Suprapubic skin (tissue), 3 donors: ENCODE data around the gene SLC36A3.

Source experiments
- CTCF ChIP-seq, 2 donors: fragments of 200-600 bp in 1 of 2; fragments of 450-650 bp in 1 of 2; sonication (generic) in 1 of 2; IDR thresholded peaks; one replicate each; pipeline ENCODE4 v1.5.1; 2016 to 2019; ENCODE audit warnings: antibody characterized with exemption in 2 of 2, mild to moderate bottlenecking in 1 of 2, moderate library complexity in 1 of 2
- POLR2AphosphoS5 ChIP-seq, 3 donors: sonication (generic); formaldehyde crosslinking; IDR thresholded peaks; one replicate each; pipeline ENCODE4 v1.6.1; 2017; ENCODE audit warnings: antibody characterized with exemption in 3 of 3

- TF ChIP-seq CTCF (IDR thresholded peaks at IDR 0.05), result no peak
- no peak for TF ChIP-seq POLR2AphosphoS5 (IDR thresholded peaks at IDR 0.05)
Observed at GRCh38 chr5:151326266-151326665, 22.7 kb upstream of the SLC36A3 start.
